Medulla oblongata (tissue), 1 donor: ENCODE data around the gene TUBGCP5.

Experiments
- DNase-seq: peaks from one replicate; pipeline ENCODE4 v3.0.0-alpha.2; 2015; ENCODE audit errors: extremely low spot score

The TUBGCP5 gene

GRCh38 chr15:22978691-22979237, 60.6 kb downstream of the TUBGCP5 start:
- no peak for DNase-seq

- DNase-seq, result peak; percentile 82
Observed at GRCh38 chr15:22974745-22975144, 64.6 kb downstream of the TUBGCP5 start.

- no peak for DNase-seq
Observed at GRCh38 chr15:22973987-22974386, 65.4 kb downstream of the TUBGCP5 start.

GRCh38 chr15:22973286-22973685, 66.1 kb downstream of the TUBGCP5 start:
- DNase-seq, result peak; percentile 78

- DNase-seq, result no peak
Observed at GRCh38 chr15:22969489-22969888, 69.9 kb downstream of the TUBGCP5 start.

- DNase-seq, result no peak
Observed at GRCh38 chr15:22968366-22968765, 71.0 kb downstream of the TUBGCP5 start.

- no peak for DNase-seq
Observed at GRCh38 chr15:22967084-22967770, 72.1 kb downstream of the TUBGCP5 start.

GRCh38 chr15:22966321-22967083, 72.9 kb downstream of the TUBGCP5 start:
- DNase-seq, result no peak

GRCh38 chr15:22963641-22964040, 75.7 kb downstream of the TUBGCP5 start:
- DNase-seq, result no peak

- DNase-seq, result no peak
Observed at GRCh38 chr15:22962611-22963010, 76.8 kb downstream of the TUBGCP5 start.

GRCh38 chr15:22961762-22962161, 77.6 kb downstream of the TUBGCP5 start:
- peak; percentile 37 for DNase-seq

GRCh38 chr15:22960556-22960955, 78.8 kb downstream of the TUBGCP5 start:
- DNase-seq, result no peak

GRCh38 chr15:22960126-22960525, 79.2 kb downstream of the TUBGCP5 start:
- DNase-seq, result no peak

GRCh38 chr15:22959321-22960101, 79.9 kb downstream of the TUBGCP5 start:
- DNase-seq, result no peak

GRCh38 chr15:22958487-22959280, 80.7 kb downstream of the TUBGCP5 start:
- no peak for DNase-seq

GRCh38 chr15:22956978-22957260, 82.5 kb downstream of the TUBGCP5 start:
- DNase-seq, result no peak

- DNase-seq, result peak; percentile 76
Observed at GRCh38 chr15:22956257-22956977, 83.0 kb downstream of the TUBGCP5 start.

GRCh38 chr15:22955544-22956119, 83.7 kb downstream of the TUBGCP5 start:
- peak; percentile 60 for DNase-seq

GRCh38 chr15:22954798-22955543, 84.4 kb downstream of the TUBGCP5 start:
- DNase-seq, result no peak

- DNase-seq, result no peak
Observed at GRCh38 chr15:22954326-22954725, 85.0 kb downstream of the TUBGCP5 start.
